Left ventricle myocardium inferior (tissue), 1 donor: ENCODE data around the gene HDGFL2. TPM values are rescaled to one million over a fixed set of nuclear protein-coding genes. Genes with fewer than 3 reads are reported as not detected.

ENCODE experiments used
- DNase-seq: peaks from one replicate; pipeline ENCODE4 v3.0.0-alpha.2; 2020
- H3K27ac ChIP-seq: fragments of 200-600 bp; replicated peaks from 2 replicates; pipeline ENCODE4 v1.8.0; 2021
- H3K27me3 ChIP-seq: fragments of 200-600 bp; 2 replicates; pipeline ENCODE4 v1.8.0; 2021; ENCODE audit warnings: low read depth
- H3K36me3 ChIP-seq: fragments of 200-600 bp; 2 replicates; pipeline ENCODE4 v1.8.0; 2021
- H3K4me1 ChIP-seq: fragments of 200-600 bp; 2 replicates; pipeline ENCODE4 v1.8.0; 2021
- H3K4me3 ChIP-seq: fragments of 200-600 bp; 2 replicates; pipeline ENCODE4 v1.8.0; 2021; ENCODE audit warnings: mild to moderate bottlenecking, moderate library complexity
- H3K9me3 ChIP-seq: fragments of 200-600 bp; replicated peaks from 2 replicates; pipeline ENCODE4 v1.8.0; 2021
- CTCF ChIP-seq: fragments of 200-600 bp; IDR thresholded peaks from 2 replicates; pipeline ENCODE4 v1.8.0; 2021; ENCODE audit warnings: antibody characterized with exemption, mild to moderate bottlenecking, borderline replicate concordance
- intact Hi-C: fragments of 100-400 bp; cut with micrococcal nuclease; formaldehyde crosslinking; loops from one replicate; pipeline ENCODE4 v1.11.0; 2022
- long read RNA-seq: library from polyadenylated mRNA; unstranded; transcript quantifications from one replicate; pipeline ENCODE4 v2.0.0, GENCODE V29; 2021
- total RNA-seq: library from RNA; stranded (reverse); fragmentation: NEBNext Ultra II Directional; extraction: Animal tissue kit (Norgen Biotek cat#: 25700); gene quantifications from one replicate; pipeline ENCODE4 v1.2.1, GENCODE V29; 2021
- donor health status: DM: no; HTN: yes; CAD: no; lungs with severe emphysema.

Gene HDGFL2
- 22.8 TPM for total RNA-seq
- long read RNA-seq, transcript HDGFL2-208 (16 exons, 2,281 nt), result major isoform, 38 of 88 reads
- long read RNA-seq, transcript HDGFL2-210 (16 exons, 2,255 nt), result minor isoform, 17 of 88 reads
- long read RNA-seq, partial matches to known transcripts, result 28 of 88 reads
- long read RNA-seq, other reads (novel, unspliced or antisense), result 5 of 88 reads

GRCh38 chr19:4472174-4472974, at the start of gene HDGFL2:
Gene HDGFL2 (plus strand): TSS chr19:4472297. CDS start chr19:4472351, 54 bp downstream.
- H3K27me3 ChIP-seq, result no peaks in the 10 kb centered on the region
- no peak for TF ChIP-seq CTCF
- peaks cover 35% of the 10 kb centered on the region for H3K4me1 ChIP-seq
- peak within 1 kb of the TSS; percentile 93 for H3K27ac ChIP-seq
- DNase-seq, result no peak
- intact Hi-C loops, result no loop called here
- H3K4me3 ChIP-seq, result peak within 1 kb of the TSS; percentile 98
- H3K9me3 ChIP-seq, result no peaks in the 10 kb centered on the region
- H3K36me3 ChIP-seq, result peaks cover 20% of the 10 kb centered on the region

- H3K27me3 ChIP-seq, result no peaks in the 10 kb centered on the region
- H3K27ac ChIP-seq, result no peak overlapping the region
- peaks cover 10% of the 10 kb centered on the region for H3K36me3 ChIP-seq
- no peaks in the 10 kb centered on the region for H3K9me3 ChIP-seq
- H3K4me1 ChIP-seq, result no peaks in the 10 kb centered on the region
- TF ChIP-seq CTCF, result no peak
- intact Hi-C loops, result no loop called here
- no peak for DNase-seq
- no peak overlapping the region for H3K4me3 ChIP-seq
Observed at GRCh38 chr19:4423416-4424126, 48.5 kb upstream of the HDGFL2 start.

- Histone ChIP-seq H3K27me3 (no peaks in the 10 kb centered on the region), H3K27ac (no peak overlapping the region), H3K4me1 (no peaks in the 10 kb centered on the region), H3K36me3 (peaks cover 24% of the 10 kb centered on the region), H3K9me3 (no peaks in the 10 kb centered on the region), H3K4me3 (no peak overlapping the region)
- intact Hi-C loops, result no loop called here
- DNase-seq, result no peak
- TF ChIP-seq CTCF, result no peak
Observed at GRCh38 chr19:4425537-4425936, 46.6 kb upstream of the HDGFL2 start.

GRCh38 chr19:4428326-4428975, 43.6 kb upstream of the HDGFL2 start:
- Histone ChIP-seq H3K9me3 (no peaks in the 10 kb centered on the region), H3K36me3 (peaks cover 34% of the 10 kb centered on the region), H3K27me3 (no peaks in the 10 kb centered on the region), H3K4me3 (no peak overlapping the region), H3K4me1 (no peaks in the 10 kb centered on the region), H3K27ac (no peak overlapping the region)
- no peak for DNase-seq
- intact Hi-C loops, result no loop called here
- no peak for TF ChIP-seq CTCF

GRCh38 chr19:4429256-4429655, 42.8 kb upstream of the HDGFL2 start:
- DNase-seq, result no peak
- no peaks in the 10 kb centered on the region for H3K9me3 ChIP-seq
- H3K27ac ChIP-seq, result no peak overlapping the region
- intact Hi-C loops, result no loop called here
- H3K4me3 ChIP-seq, result no peak overlapping the region
- no peaks in the 10 kb centered on the region for H3K4me1 ChIP-seq
- TF ChIP-seq CTCF, result no peak
- no peaks in the 10 kb centered on the region for H3K27me3 ChIP-seq
- H3K36me3 ChIP-seq, result peaks cover 31% of the 10 kb centered on the region
